ENCODE measurements around the gene KCNK5. TPM values are rescaled to one million over a fixed set of nuclear protein-coding genes. Genes with fewer than 3 reads are reported as not detected.
A peak's percentile ranks its signal among the peaks of the same experiment; 100 is the strongest.

Gene KCNK5
- total RNA-seq, 6 donors from 2014 or later, result 8.9 to 34.6 (median 17.3) TPM

DNA sequence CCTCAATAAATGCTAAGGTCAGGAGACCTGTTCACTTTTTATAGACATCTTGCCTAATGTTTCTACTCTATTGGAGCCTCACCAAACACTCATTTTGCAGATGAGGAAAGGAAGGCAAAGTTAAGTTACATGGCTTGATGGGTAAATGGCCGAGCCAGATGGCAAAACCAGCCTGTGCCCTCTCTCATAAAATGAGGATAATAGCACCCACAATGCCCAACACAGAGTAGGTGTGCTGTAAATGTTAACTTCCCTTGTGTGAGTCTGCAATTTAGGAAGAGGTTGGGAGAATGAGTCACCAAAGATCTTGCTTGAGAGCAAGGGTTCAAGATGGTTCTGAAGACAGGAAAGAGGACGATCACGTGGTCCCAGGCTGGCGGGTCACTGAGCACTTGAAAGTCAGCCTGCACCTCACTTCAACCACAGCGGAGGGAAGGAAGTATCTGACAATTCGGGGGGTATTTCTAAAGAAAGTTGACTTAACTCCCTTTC lies 3.3 kb downstream of the KCNK5 start:
- ATAC-seq (ENCODE audit: low FRiP score in 2 of 2), result no peak
- peak in 1 of 2 donors; percentile 79 for DNase-seq
- TF ChIP-seq, protein P1, sequence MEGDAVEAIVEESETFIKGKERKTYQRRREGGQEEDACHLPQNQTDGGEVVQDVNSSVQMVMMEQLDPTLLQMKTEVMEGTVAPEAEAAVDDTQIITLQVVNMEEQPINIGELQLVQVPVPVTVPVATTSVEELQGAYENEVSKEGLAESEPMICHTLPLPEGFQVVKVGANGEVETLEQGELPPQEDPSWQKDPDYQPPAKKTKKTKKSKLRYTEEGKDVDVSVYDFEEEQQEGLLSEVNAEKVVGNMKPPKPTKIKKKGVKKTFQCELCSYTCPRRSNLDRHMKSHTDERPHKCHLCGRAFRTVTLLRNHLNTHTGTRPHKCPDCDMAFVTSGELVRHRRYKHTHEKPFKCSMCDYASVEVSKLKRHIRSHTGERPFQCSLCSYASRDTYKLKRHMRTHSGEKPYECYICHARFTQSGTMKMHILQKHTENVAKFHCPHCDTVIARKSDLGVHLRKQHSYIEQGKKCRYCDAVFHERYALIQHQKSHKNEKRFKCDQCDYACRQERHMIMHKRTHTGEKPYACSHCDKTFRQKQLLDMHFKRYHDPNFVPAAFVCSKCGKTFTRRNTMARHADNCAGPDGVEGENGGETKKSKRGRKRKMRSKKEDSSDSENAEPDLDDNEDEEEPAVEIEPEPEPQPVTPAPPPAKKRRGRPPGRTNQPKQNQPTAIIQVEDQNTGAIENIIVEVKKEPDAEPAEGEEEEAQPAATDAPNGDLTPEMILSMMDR (IDR thresholded peaks at IDR 0.05), result no peak
- TF ChIP-seq POLR2AphosphoS5 (IDR thresholded peaks at IDR 0.05), result no peak
- TF ChIP-seq POLR2A (IDR thresholded peaks at IDR 0.05), result no peak
- TF ChIP-seq EP300 (IDR thresholded peaks at IDR 0.05), result no peak
- Histone ChIP-seq H3K4me3 (peak overlapping the region in 2 of 4 donors; percentile 64 to 69), H3K27ac (peak overlapping the region; percentile 21 to 83 (median 79)), H3K36me3 (no peaks in the 10 kb centered on the region), H3K4me1 (peaks cover 51 to 87% (median 64%) of the 10 kb centered on the region in 4 donors), H3K27me3 (no peaks in the 10 kb centered on the region), H3K9me3 (no peaks in the 10 kb centered on the region)
- 19 to 23% methylated on average over 6 of the region's 6 CpGs for WGBS, 2 donors

DNA sequence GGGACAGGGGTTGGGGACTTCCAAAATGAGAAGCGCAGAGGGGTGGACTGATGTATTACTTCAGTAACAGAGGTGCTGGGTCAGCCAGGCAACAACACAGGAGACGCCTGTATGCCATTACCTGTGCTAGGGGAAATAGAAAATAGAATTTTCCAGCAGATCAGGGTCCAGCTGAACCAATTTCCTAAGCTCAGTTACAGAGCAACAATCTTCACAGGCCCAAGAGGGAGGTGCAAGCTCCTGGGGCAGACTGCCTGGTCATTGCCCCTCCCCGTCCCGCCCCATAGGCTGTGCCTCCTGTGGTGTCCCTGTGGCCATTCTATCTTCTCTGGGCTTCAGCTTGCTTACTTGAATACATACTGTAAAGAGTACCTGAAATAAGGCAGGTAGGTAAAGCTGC lies 3.7 kb downstream of the KCNK5 start:
- ATAC-seq (ENCODE audit: low FRiP score in 2 of 2) (no peak), DNase-seq (peak in 1 of 2 donors; percentile 76)
- Histone ChIP-seq H3K4me1 (peaks cover 51 to 91% (median 66%) of the 10 kb centered on the region in 4 donors), H3K36me3 (no peaks in the 10 kb centered on the region), H3K4me3 (peak overlapping the region in 1 of 4 donors; percentile 64), H3K27ac (peak overlapping the region; percentile 21 to 83 (median 79)), H3K9me3 (no peaks in the 10 kb centered on the region), H3K27me3 (no peaks in the 10 kb centered on the region)
- no peak for TF ChIP-seq POLR2AphosphoS5 (IDR thresholded peaks at IDR 0.05)
- TF ChIP-seq, protein P1 (IDR thresholded peaks at IDR 0.05), result no peak
- 66 to 73% methylated on average over 4 of the region's 4 CpGs for WGBS, 2 donors

DNA sequence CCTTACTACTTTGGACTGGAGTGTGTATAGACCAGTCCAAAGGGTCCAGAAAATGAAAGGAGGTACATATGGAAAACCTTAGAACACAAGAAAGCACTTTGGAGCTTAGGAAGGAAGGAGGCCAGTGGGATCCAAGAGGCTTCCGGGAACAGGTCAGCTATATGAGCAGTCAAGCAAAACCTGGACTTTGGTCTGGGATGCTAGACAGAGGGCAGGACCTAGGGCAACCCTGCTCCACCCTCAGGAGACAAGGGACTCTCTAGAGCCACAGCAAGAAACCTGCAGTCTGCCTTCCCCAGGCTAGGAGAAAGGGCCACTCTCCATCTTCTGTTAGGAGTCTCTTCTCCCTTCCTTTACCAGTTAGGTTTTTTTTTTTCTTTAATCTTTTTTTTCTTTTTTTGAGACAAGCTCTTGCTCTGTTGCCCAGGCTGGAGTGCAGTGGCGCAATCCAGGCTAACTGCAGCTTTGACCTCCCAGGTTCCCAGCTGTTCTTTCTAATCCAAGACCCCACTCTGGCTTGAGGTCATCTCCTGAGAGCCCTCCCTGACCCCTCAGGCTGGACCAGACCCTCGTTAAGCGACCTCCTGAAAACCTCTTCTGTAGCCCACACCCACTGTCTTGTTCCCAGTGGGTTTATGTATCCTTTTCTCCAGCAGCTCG lies 4.6 kb downstream of the KCNK5 start:
- DNase-seq (peak in 1 of 2 donors; percentile 40), ATAC-seq (ENCODE audit: low FRiP score in 2 of 2) (no peak)
- H3K27me3 ChIP-seq, result no peaks in the 10 kb centered on the region
- H3K36me3 ChIP-seq, result no peaks in the 10 kb centered on the region
- peaks cover 56 to 95% (median 66%) of the 10 kb centered on the region in 4 donors for H3K4me1 ChIP-seq
- no peak overlapping the region for H3K4me3 ChIP-seq
- 49 to 55% methylated on average over 5 of the region's 5 CpGs for WGBS, 2 donors
- H3K9me3 ChIP-seq, result no peaks in the 10 kb centered on the region
- TF ChIP-seq, protein P1 (IDR thresholded peaks at IDR 0.05), result no peak
- no peak for TF ChIP-seq POLR2A (IDR thresholded peaks at IDR 0.05)
- peak overlapping the region; percentile 21 to 83 (median 79) for H3K27ac ChIP-seq

DNA sequence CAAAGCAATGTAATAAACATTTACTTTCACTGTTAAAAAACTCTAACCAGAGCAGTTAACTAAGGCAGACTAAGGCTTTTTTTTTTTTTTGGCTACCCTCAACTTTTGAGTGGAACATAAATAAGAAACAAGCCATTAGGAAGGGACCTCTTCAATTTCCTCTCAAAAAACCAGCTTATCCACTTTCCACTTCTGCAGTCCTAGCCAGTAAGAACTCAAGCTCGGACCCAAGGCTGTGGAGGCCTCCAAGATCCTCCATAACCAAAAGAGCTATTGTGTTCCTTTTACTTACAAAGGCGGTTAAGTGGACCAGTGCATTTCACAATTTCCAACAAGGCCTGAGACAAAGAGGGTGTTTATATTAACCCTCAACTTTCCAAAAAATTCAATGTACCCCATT lies 5.3 kb downstream of the KCNK5 start:
- WGBS, 2 donors, result 38 to 40% methylated on average over 2 of the region's 2 CpGs
- peaks cover 56 to 95% (median 64%) of the 10 kb centered on the region in 4 donors for H3K4me1 ChIP-seq
- H3K27ac ChIP-seq, result peak overlapping the region; percentile 21 to 83 (median 79)
- DNase-seq, result peak in 1 of 2 donors; percentile 75
- peak in 1 of 2 donors; percentile 66 for ATAC-seq (ENCODE audit: low FRiP score in 2 of 2)
- H3K9me3 ChIP-seq, result no peaks in the 10 kb centered on the region
- H3K4me3 ChIP-seq, result no peak overlapping the region
- no peaks in the 10 kb centered on the region for H3K27me3 ChIP-seq
- TF ChIP-seq POLR2AphosphoS5 (IDR thresholded peaks at IDR 0.05) (no peak), POLR2A (IDR thresholded peaks at IDR 0.05) (no peak), EP300 (IDR thresholded peaks at IDR 0.05) (no peak)
- TF ChIP-seq, protein P1 (IDR thresholded peaks at IDR 0.05), result no peak
- no peaks in the 10 kb centered on the region for H3K36me3 ChIP-seq

DNA sequence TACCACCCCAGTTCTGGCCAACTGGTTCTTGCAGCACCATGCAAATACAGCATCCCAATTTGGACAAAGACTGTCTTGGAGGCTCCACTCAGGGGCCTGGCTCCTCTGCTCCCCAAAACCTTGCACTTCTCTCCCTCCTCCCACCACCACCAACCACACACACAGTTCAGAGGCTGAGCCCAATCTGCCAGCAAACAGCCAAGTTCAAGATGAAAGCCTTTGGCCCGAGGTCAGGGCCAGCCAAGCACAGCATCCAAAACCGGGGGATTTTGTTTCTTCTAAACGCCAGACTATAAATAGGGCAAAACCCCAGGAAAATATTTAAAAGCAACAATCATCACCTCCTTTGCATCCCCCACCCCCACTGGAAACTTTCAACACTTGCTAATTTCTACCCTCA lies 5.7 kb downstream of the KCNK5 start:
- Histone ChIP-seq H3K4me3 (peak overlapping the region in 1 of 4 donors; percentile 15), H3K27ac (peak overlapping the region in 3 of 4 donors; percentile 47 to 73 (median 61)), H3K36me3 (no peaks in the 10 kb centered on the region), H3K9me3 (no peaks in the 10 kb centered on the region), H3K4me1 (peaks cover 54 to 95% (median 65%) of the 10 kb centered on the region in 4 donors), H3K27me3 (no peaks in the 10 kb centered on the region)
- WGBS, 2 donors, result 39 to 43% methylated on average over 3 of the region's 3 CpGs
- DNase-seq (no peak), ATAC-seq (ENCODE audit: low FRiP score in 2 of 2) (no peak)
- TF ChIP-seq POLR2AphosphoS5 (IDR thresholded peaks at IDR 0.05), result no peak
- TF ChIP-seq, protein P1 (IDR thresholded peaks at IDR 0.05), result no peak
- TF ChIP-seq POLR2A (IDR thresholded peaks at IDR 0.05), result no peak
- no peak for TF ChIP-seq EP300 (IDR thresholded peaks at IDR 0.05)

Measured in upper lobe of left lung (tissue), 6 donors.